Mesothelial cell of epicardium (in vitro differentiated cells): ENCODE data around the gene STMN1. TPM values are rescaled to one million over a fixed set of nuclear protein-coding genes. Genes with fewer than 3 reads are reported as not detected.

ENCODE experiments used
- DNase-seq, 2 experiments: peaks; one replicate each; pipeline ENCODE4 v3.0.0; 2021; ENCODE audit warnings: low spot score in 2 of 2; ENCODE audit not compliant: unreplicated experiment in 2 of 2
- H3K27ac Mint-ChIP-seq: 2 replicates; pipeline ENCODE4 v1.8.0; 2021; ENCODE audit warnings: mixed read lengths
- H3K27me3 Mint-ChIP-seq: 2 replicates; pipeline ENCODE4 v1.8.0; 2021; ENCODE audit warnings: low read depth, mixed read lengths
- H3K36me3 Mint-ChIP-seq: 2 replicates; pipeline ENCODE4 v1.8.0; 2021; ENCODE audit warnings: mixed read lengths
- H3K4me1 Mint-ChIP-seq: 2 replicates; pipeline ENCODE4 v1.8.0; 2021; ENCODE audit warnings: mixed read lengths
- H3K4me3 Mint-ChIP-seq: 2 replicates; pipeline ENCODE4 v1.8.0; 2021; ENCODE audit warnings: mild to moderate bottlenecking, moderate library complexity, mixed read lengths
- H3K9me3 Mint-ChIP-seq: 2 replicates; pipeline ENCODE4 v1.8.0; 2021; ENCODE audit warnings: mixed read lengths
- CTCF ChIP-seq: fragments of 200-600 bp; sonication (generic); IDR thresholded peaks from one replicate; pipeline ENCODE4 v1.5.0; 2021; ENCODE audit warnings: antibody characterized with exemption; ENCODE audit not compliant: unreplicated experiment
- total RNA-seq: library from RNA; stranded (reverse); gene quantifications from 3 replicates; pipeline ENCODE4 v1.2.1, GENCODE V29; 2021

The STMN1 gene
- total RNA-seq, 1 donor from 2014 or later: 472 TPM

DNA sequence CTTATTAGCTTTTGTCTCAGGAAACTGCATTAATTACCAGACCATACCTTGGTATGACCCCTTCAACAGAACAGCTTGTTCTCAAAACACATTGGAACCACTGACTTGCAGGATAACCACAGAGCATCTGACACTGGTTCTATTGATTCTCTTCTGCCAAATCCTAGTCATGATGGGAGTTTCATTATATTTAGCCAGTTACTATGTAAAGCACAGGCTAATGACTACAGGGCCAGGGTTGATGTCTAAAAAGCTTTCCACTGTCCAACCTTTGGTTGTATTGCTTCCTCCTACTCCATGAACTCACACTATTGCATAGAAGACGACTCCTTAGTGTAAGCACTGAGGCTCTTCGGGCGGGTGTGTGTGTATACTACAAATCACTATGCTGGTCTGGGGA is 3.8 kb downstream of the STMN1 start:
- Mint-ChIP-seq H3K4me1 (peaks cover 31% of the 10 kb centered on the region), H3K9me3 (no peaks in the 10 kb centered on the region), H3K4me3 (no peak overlapping the region), H3K36me3 (peaks cover 30% of the 10 kb centered on the region), H3K27me3 (no peaks in the 10 kb centered on the region), H3K27ac (no peak overlapping the region)
- no peak for DNase-seq
- TF ChIP-seq CTCF: no peak

GRCh38 chr1:25900219-25900618 is 6.0 kb downstream of the STMN1 start:
- Mint-ChIP-seq H3K27ac (no peak overlapping the region), H3K9me3 (no peaks in the 10 kb centered on the region), H3K4me3 (no peak overlapping the region), H3K4me1 (peaks cover 33% of the 10 kb centered on the region), H3K27me3 (no peaks in the 10 kb centered on the region), H3K36me3 (peaks cover 35% of the 10 kb centered on the region)
- no peak for TF ChIP-seq CTCF
- DNase-seq: no peak

DNA sequence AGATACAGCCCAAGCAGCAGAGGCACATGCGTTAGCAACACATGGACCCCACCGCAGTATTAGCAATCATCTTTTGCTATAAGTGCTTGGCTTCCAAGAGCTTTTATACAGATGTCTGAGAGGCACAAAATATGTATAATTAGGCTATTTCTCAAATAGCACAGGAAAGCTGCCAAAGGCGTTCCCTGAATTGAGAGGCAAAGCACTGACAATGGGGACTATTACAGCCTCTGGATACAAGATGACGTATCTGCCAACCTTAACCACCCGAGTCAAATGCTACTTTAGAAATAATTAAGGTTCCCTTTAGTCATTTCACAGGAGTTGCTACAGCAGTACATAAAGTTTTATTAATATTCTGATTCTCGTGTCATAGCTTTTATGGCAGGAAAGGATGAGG is 6.4 kb downstream of the STMN1 start:
- Mint-ChIP-seq H3K4me1 (peaks cover 31% of the 10 kb centered on the region), H3K36me3 (peaks cover 35% of the 10 kb centered on the region), H3K4me3 (no peak overlapping the region), H3K27ac (no peak overlapping the region), H3K27me3 (no peaks in the 10 kb centered on the region), H3K9me3 (no peaks in the 10 kb centered on the region)
- DNase-seq: no peak
- no peak for TF ChIP-seq CTCF

DNA sequence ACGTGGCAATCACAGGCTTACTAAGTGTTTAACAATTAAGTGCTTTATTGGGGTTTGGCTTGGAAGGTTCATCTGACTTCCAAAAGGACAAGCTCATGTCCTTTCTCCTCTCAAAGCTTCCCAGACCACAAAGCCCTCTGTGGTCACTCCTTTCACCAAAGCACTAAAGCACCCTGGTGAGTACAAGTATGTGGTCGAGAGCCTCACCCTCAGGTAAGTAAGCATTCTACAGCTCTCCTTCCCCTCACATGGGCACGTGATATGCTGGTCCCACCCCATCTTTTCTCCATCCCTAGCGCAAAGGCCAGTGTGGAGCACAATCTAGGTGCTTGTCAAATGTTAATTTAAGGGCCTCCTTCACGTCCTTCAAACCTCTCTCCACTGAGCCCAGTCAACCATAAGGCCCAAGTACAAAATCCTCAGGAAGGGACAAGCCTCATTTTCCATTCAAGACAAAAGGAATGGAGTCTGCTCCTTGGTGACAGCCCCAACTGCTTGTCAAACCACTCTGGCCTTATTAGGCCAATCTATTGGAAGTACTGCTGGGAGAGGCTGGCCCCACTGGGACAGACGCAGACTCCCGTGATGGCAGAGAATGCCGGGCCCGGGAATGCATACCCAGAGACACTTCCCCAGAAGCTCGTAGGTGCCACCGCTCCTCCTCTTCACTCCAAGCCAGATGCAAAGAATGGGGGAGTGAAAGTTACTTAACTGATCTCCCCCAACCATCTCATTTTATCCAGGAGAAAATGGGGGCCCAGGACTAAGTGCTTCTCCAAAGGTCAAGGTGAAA is 7.8 kb downstream of the STMN1 start:
- no peak for DNase-seq
- Mint-ChIP-seq H3K27ac (peak overlapping the region; percentile 40), H3K36me3 (peaks cover 35% of the 10 kb centered on the region), H3K9me3 (no peaks in the 10 kb centered on the region), H3K4me3 (no peak overlapping the region), H3K4me1 (peaks cover 21% of the 10 kb centered on the region), H3K27me3 (no peaks in the 10 kb centered on the region)
- no peak for TF ChIP-seq CTCF

DNA sequence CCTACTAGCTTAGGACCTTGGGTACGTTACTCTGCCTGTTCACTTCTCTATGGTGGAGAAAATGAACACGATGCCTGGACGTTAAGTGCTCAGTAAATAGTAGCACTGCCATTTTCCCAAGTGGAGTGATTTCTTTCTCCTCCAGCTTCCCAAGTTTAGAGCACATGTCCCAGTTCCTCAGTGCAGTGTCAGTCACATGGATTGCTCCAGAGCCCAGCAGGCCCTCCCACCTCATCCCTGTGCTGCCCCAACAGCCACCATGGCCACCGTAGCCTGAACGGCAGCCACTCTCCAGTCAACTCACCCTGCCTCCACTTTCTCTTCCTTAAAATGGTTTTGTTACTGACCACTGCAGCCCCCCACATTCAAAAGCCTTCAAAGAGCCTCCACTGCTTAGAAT is 8.5 kb downstream of the STMN1 start:
- no peak for DNase-seq
- peaks cover 20% of the 10 kb centered on the region for H3K4me1 Mint-ChIP-seq
- H3K27me3 Mint-ChIP-seq: no peaks in the 10 kb centered on the region
- no peak for TF ChIP-seq CTCF
- H3K27ac Mint-ChIP-seq: peak overlapping the region; percentile 24
- no peaks in the 10 kb centered on the region for H3K9me3 Mint-ChIP-seq
- no peak overlapping the region for H3K4me3 Mint-ChIP-seq
- peaks cover 35% of the 10 kb centered on the region for H3K36me3 Mint-ChIP-seq
